Activated naive CD4-positive, alpha-beta T cell treated with anti-CD3 and anti-CD28 coated beads, Interleukin-2, amount 50 U/mL, for 72 hours (primary cell): ENCODE results near the gene RUNDC3A. TPM values are rescaled to one million over a fixed set of nuclear protein-coding genes. Genes with fewer than 3 reads are reported as not detected.
"Not testable (repeated sequence)": the region's sequence is repeated elsewhere in the genome, so short reads cannot be mapped to it uniquely, and the experiment has no call there.

Experiments used
- ATAC-seq, 2 donors: fragments of 150-1000 bp; cut with Tn5 transposase; 2 replicates each; pipeline ENCODE4 v1.10.0; 2021; ENCODE audit warnings: mild to moderate bottlenecking in 2 of 2, moderate library complexity in 2 of 2
- DNase-seq, 2 donors: peaks; one replicate each; pipeline ENCODE4 v3.0.0; 2021 to 2022; ENCODE audit warnings: low spot score in 2 of 2
- H3K27ac Mint-ChIP-seq, 2 donors: one replicate each; pipeline ENCODE4 v1.8.0; 2022; ENCODE audit warnings: mild to moderate bottlenecking in 2 of 2, mixed read lengths in 2 of 2
- H3K36me3 Mint-ChIP-seq, 2 donors: one replicate each; pipeline ENCODE4 v1.8.0; 2022; ENCODE audit warnings: mixed read lengths in 2 of 2
- H3K9me3 Mint-ChIP-seq, 2 donors: one replicate each; pipeline ENCODE4 v1.8.0; 2022; ENCODE audit warnings: mixed read lengths in 2 of 2
- total RNA-seq, 2 donors: library from RNA; stranded (reverse); gene quantifications; one replicate each; pipeline ENCODE4 v1.2.3, GENCODE V29; 2022

Gene RUNDC3A
- total RNA-seq, 2 donors from 2014 or later, result 1.0 to 1.9 TPM

DNA sequence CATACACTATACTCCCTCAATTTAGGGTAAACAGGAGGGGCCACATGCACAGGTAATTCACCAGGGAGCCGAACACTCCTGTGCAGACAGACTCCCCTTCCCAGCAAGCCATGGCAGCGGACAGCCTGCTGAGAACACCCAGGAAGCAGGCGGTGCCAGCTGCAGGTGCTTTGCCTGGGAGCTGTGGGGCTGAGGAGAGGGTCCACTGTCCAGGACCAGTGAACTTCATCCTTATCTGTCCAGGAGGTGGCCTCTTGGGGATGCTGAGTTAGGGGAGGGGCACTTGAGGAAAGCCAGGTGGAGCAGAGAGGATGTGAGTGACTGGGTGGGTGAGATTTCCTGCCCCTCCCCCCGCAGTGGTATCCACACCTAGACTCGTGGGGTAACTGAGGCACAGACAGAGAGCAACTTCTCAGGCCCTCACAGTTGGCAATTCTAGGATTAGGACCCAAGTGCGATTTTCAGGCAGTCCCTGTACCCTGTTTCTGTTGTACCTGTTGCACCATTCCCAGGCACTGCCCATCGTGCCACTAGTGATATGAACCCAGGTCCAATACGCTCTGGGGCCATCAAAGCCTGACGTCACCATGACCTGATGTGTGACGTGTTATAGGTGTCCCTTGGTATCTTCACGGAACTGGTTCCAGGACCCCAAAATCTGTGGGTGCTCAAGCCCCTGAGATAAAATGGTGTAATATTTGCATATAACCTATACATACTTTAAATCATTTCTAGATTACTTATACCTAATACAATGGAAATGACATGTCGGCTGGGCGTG, 37.9 kb downstream of the RUNDC3A start:
- H3K36me3 Mint-ChIP-seq, result peaks cover 0 to 8% of the 10 kb centered on the region in 2 donors
- ATAC-seq (no peak), DNase-seq (no peak)
- H3K27ac Mint-ChIP-seq, result peak overlapping the region in 1 of 2 donors; percentile 86
- no peaks in the 10 kb centered on the region for H3K9me3 Mint-ChIP-seq

DNA sequence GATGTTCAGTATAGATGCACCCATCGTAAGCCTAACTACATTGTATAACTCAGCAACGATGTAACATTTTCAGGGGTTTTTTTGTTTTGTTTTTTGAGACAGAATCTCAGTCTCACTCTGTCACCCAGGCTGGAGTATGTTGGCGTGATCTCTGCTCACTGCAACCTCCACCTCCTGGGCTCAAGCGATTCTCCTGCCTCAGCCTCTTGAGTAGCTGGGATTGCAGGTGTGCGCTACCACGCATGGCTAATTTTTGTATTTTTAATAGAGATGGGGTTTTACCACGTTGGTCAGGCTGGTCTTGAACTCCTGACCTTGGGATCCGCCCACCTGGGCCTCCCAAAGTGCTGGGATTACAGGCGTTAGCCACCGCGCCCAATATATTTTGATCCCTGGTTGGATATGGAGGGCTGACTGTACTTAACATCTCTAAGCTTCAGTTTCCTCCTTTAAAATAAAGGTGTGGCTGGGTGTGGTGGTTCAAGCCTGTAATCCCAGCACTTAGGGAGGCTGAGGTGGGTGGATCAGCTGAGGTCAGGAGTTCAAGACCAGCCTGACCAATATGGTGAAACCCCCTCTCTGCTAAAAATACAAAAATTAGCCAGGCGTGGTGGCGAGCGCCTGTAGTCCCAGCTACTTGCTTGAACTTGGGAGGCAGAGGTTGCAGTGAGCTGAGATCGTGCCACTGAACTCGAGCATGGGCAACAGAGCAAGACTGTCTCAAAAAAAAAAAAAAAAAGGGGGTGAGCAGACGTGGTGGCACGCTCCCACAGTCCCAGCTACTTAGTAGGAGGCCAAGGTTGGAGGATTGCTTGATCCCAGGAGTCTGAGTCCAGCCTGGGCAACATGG, 39.0 kb downstream of the RUNDC3A start:
- ATAC-seq, H3K36me3 Mint-ChIP-seq, H3K27ac Mint-ChIP-seq, DNase-seq, H3K9me3 Mint-ChIP-seq: not testable (repeated sequence)

DNA sequence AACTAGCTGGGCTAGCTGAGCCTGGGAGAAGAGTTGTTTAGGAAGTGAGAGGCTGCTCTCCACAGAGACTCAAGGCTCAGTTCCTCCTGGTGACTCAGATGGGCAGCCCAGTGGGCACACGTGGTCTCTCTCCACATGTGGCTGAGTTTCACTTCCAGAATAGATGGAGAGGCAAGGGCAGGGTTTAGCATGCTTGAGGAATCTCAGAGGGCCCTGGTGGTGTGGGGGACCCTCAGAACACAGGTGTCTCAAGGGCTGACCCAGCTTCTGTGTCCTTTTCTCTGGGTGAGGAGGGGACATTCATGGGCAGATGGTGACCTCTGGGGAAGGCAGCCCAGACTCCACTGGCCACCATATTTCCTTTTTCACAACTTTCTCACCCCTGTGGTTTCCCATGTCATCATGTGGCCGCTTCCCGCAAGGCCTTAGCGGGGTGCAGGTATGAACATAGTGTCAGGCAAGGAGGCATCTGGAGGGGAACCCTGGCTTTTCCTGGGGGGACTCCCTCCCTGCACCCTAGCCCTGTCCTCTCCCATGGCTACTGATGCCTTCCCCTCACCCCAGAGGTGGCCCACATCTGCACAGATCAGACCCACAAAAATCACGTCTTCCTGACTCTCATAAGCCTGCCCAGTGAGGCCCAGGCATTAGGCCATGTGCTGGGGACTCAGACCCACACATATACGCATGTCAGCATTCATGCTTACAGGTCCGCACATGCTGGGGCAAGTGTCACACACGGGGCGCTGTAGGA, 40.0 kb downstream of the RUNDC3A start:
- ATAC-seq (peak in 1 of 2 donors; percentile 40), DNase-seq (no peak)
- Mint-ChIP-seq H3K9me3 (no peaks in the 10 kb centered on the region), H3K36me3 (peaks cover 0 to 8% of the 10 kb centered on the region in 2 donors), H3K27ac (peak overlapping the region in 1 of 2 donors; percentile 46)

DNA sequence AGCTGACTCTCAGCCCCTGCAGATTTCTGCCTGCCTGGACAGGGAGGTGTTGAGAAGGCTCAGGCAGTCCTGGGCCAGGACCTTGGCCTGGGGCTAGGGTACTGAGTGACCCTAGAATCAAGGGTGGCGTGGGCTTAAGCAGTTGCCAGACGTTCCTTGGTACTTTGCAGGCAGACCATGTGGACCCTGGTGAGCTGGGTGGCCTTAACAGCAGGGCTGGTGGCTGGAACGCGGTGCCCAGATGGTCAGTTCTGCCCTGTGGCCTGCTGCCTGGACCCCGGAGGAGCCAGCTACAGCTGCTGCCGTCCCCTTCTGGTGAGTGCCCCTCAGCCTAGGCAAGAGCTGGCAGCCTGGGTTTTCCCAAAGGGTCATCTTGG, 40.6 kb downstream of the RUNDC3A start:
- Mint-ChIP-seq H3K27ac (peak overlapping the region in 1 of 2 donors; percentile 46), H3K36me3 (peaks cover 0 to 8% of the 10 kb centered on the region in 2 donors), H3K9me3 (no peaks in the 10 kb centered on the region)
- ATAC-seq (no peak), DNase-seq (no peak)

DNA sequence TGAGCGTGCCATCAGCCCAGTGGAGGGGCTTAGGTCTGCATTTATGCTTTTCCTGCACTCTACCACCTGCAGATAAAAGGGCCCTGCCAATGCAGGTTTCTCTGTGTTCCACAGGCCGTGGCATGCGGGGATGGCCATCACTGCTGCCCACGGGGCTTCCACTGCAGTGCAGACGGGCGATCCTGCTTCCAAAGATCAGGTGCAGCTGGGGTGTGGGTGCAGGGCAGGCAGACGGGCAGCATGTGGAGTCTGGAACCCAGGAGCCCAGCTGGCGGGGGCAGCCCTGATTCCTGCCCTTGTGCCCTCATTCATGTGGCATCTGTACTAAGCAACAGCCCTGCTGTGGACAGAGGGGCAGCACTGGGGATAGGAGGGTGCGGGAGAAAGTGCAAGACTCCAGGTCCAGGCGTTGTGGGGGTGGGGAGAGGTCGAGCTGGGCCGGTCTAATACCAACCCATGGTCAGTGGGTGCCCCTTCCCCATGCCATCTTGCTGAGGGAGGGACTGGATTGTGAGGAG, 41.2 kb downstream of the RUNDC3A start:
- Mint-ChIP-seq H3K36me3 (peaks cover 0 to 8% of the 10 kb centered on the region in 2 donors), H3K9me3 (no peaks in the 10 kb centered on the region), H3K27ac (no peak overlapping the region)
- DNase-seq, result no peak
- no peak for ATAC-seq

DNA sequence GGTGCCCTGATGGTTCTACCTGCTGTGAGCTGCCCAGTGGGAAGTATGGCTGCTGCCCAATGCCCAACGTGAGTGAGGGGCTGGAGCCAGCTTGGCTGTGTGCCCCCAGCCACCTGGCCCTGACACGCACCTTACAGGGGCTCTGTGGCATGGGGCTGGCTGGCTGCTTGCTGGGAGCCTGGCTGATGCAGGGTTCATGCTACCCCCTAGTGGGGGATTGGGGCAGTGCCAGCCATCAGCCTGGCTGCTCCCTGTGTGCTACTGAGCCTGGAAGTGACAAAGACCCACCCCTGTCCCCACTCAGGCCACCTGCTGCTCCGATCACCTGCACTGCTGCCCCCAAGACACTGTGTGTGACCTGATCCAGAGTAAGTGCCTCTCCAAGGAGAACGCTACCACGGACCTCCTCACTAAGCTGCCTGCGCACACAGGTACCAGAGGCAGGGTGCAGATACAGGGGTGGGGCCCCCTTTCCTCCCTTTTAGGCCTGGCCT, 42.4 kb downstream of the RUNDC3A start:
- Mint-ChIP-seq H3K27ac (no peak overlapping the region), H3K9me3 (no peaks in the 10 kb centered on the region), H3K36me3 (no peaks in the 10 kb centered on the region)
- peak; percentile 54 to 80 for ATAC-seq
- DNase-seq, result peak; percentile 69 to 83

DNA sequence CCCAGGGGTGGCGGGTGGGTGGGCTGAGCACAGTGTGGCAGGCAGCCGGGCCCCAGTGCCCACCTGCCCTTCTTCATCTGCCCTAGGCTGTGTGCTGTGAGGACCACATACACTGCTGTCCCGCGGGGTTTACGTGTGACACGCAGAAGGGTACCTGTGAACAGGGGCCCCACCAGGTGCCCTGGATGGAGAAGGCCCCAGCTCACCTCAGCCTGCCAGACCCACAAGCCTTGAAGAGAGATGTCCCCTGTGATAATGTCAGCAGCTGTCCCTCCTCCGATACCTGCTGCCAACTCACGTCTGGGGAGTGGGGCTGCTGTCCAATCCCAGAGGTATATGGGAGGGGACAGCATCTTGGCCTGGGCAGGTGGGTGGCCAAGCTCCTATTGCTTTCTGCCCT, 43.1 kb downstream of the RUNDC3A start:
- Mint-ChIP-seq H3K9me3 (no peaks in the 10 kb centered on the region), H3K36me3 (no peaks in the 10 kb centered on the region), H3K27ac (no peak overlapping the region)
- ATAC-seq (no peak), DNase-seq (no peak)

DNA sequence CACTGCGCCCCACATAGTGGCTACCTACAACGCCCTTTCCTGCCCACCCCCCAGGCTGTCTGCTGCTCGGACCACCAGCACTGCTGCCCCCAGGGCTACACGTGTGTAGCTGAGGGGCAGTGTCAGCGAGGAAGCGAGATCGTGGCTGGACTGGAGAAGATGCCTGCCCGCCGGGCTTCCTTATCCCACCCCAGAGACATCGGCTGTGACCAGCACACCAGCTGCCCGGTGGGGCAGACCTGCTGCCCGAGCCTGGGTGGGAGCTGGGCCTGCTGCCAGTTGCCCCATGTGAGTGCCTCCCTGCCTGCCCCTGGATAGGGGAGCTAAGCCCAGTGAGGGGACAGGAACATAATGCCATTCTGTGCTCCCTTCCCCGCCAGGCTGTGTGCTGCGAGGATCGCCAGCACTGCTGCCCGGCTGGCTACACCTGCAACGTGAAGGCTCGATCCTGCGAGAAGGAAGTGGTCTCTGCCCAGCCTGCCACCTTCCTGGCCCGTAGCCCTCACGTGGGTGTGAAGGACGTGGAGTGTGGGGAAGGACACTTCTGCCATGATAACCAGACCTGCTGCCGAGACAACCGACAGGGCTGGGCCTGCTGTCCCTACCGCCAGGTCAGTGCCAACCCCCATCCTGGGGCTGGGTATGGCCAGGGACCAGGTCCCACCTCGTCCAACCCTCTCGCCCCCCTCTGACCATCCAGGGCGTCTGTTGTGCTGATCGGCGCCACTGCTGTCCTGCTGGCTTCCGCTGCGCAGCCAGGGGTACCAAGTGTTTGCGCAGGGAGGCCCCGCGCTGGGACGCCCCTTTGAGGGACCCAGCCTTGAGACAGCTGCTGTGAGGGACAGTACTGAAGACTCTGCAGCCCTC, 43.8 kb downstream of the RUNDC3A start:
- H3K9me3 Mint-ChIP-seq, result no peaks in the 10 kb centered on the region
- DNase-seq (no peak), ATAC-seq (no peak)
- no peak overlapping the region for H3K27ac Mint-ChIP-seq
- H3K36me3 Mint-ChIP-seq, result no peaks in the 10 kb centered on the region

DNA sequence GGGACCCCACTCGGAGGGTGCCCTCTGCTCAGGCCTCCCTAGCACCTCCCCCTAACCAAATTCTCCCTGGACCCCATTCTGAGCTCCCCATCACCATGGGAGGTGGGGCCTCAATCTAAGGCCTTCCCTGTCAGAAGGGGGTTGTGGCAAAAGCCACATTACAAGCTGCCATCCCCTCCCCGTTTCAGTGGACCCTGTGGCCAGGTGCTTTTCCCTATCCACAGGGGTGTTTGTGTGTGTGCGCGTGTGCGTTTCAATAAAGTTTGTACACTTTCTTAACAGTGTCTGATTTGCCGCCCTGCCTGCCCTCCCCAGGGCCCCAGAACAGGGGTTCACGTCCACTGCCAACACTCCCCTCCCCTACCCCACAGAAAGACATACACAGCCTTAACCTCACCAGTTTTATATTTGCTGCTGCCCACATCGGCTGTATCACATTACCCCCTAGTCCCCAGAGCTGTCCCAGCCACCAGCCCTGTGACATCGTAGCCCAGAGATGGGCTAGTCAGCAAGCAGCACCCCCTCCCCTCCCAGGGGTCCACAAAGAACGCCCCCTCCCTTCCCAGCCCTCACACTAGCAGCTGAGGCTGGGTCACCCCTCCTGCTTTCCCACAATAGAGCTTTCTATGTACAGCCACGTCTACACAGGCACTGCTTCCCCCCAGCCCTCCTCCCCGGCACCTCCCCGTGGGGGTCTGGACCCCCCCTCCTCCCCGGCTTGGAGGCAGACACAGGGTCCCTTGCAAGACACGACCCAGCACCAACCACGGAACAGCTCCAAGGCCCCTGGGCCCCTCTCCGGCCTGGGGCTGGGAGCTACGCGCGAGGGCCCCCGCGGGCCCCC, 44.6 kb downstream of the RUNDC3A start:
- no peak overlapping the region for H3K27ac Mint-ChIP-seq

DNA sequence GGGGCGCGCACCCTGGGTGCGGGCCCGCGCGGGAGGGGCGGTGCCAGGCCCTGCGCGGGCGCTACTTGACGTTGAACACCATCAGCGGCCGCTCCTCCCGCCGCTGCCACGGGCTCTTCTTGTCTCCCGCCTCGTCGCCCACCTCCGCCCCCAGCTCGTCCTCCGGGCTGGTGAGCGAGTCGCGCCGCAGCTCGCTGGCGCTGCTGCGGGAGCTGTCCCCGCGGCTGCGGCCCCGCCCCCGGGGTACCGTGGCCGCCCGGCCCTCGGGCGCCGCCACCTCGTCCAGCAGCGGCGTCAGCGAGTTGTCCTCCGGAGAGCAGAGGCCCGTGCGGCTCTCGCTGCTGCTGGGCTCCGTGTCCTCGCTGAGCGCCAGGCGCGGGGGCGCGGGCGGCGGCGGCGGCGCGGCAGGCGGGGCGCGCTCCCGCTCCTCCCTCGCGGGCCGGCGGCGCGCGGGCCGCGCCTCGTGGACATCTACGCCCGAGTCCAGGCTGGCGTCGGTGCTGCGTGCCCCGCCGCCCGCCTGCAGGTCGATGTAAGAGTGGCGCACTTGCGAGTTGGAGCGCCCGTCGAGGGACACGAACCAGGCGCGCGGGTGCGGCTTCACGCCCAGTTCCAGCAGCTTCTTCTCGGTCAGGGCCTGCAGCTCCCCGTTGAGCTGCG, 45.4 kb downstream of the RUNDC3A start:
- ATAC-seq (peak; percentile 16 to 40), DNase-seq (no peak)
- no peak overlapping the region for H3K27ac Mint-ChIP-seq
- H3K9me3 Mint-ChIP-seq, result no peaks in the 10 kb centered on the region
- no peaks in the 10 kb centered on the region for H3K36me3 Mint-ChIP-seq

More for the DNA sequence above, 44.6 kb downstream of the RUNDC3A start:
- Mint-ChIP-seq H3K9me3 (no peaks in the 10 kb centered on the region), H3K36me3 (no peaks in the 10 kb centered on the region)
- no peak for DNase-seq
- ATAC-seq, result no peak

DNA sequence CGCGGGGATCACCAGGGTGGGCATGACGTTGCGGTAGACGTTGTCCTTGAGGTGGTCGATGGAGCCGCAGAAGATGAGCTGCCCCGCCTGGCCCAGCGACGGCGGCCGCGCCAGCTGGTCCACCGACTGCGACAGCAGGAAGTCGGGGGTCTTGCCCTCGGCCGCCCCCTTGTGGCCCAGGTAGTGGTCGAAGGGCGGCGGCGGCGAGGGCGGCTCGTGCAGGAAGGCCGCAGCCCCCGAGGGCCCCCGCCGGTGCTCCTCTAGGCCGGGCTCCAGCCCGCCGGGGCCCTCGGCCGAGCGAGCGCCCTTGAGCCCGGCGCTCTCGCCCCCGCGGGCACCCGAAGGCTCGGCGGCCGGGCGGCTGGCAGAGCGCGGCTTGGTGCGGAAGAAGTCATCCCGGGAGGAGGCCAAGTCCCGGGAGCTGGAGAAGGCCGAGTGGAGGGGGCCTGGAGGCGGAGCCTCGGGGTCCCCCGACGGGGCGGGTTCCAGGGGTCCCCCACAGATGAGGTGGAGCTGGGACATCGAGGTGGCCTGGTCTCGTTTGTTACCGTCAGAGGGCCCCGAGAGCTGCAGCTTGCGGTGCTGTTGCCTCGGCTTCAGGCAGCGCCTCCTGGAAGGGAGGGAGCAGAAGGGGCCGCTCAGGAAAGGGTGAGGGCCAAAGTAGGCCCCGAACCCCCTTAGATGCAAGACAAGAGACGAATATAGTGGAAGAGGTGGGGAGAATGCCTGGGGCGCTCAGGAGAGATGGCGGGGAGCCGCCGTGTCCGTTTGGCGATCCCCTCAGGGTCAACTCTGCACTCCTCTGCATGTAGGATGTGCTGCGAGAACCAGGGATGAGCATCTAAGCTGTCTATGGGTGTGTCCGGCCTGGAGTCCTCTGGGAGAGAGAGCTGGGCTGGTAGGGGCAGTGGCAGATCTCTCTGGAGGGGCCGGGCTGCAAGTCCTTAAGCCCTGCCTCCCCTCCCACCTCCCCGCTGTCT, 46.5 kb downstream of the RUNDC3A start:
- no peak overlapping the region for H3K27ac Mint-ChIP-seq
- ATAC-seq (peak in 1 of 2 donors; percentile 56), DNase-seq (peak in 1 of 2 donors; percentile 69)
- no peaks in the 10 kb centered on the region for H3K9me3 Mint-ChIP-seq
- H3K36me3 Mint-ChIP-seq, result no peaks in the 10 kb centered on the region

DNA sequence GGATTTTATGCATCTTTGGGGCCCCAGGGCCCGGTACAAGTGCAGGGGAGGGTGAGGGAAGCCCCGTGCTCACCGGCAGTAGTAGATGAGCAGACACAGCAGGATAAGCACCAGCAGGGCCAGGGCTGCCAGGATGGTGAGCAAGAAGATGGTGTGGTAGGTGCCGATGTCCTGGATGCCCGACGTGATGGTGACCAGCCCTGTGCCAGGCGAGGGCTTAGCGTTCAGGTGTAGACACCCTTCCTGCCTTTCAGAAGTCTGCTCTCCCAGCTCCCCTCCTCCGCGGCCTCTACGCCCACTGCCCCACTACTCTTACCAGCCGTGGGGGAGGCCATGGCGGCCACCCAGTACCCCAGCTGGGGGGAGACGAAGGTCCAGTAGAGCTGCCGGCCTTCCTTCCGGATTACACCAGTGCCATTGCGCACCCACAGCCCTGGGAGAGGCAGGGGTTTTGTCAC, 47.3 kb downstream of the RUNDC3A start:
- Mint-ChIP-seq H3K9me3 (no peaks in the 10 kb centered on the region), H3K36me3 (no peaks in the 10 kb centered on the region), H3K27ac (no peak overlapping the region)
- no peak for ATAC-seq
- DNase-seq, result no peak

DNA sequence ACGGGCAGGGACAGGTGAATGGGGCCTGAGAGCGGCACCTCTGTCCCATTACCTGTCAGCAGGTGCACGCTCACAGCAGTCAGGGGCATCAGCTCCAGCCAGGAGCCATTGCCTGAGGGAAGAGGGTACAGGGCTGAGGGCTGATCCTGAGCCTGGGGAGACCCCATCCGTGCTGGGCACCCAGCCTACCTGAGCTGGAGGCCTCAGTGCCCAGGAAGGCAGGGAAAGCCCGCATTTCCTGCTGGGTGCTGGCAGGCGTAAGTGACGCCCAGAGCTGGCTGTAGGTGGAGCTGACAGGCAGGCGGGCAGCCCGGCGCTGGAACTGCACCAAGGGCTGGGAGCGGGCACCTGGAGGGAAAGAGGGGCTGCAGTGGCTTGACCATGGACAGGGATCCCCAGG, 47.8 kb downstream of the RUNDC3A start:
- H3K27ac Mint-ChIP-seq, result no peak overlapping the region
- H3K9me3 Mint-ChIP-seq, result no peaks in the 10 kb centered on the region
- ATAC-seq, result no peak
- DNase-seq, result no peak
- no peaks in the 10 kb centered on the region for H3K36me3 Mint-ChIP-seq
